ENCODE data around the gene MORN1.

The MORN1 gene

GRCh38 chr1:2419416-2419815 is 28.1 kb upstream of the MORN1 start:
- DNase-seq (ENCODE audit: low spot score): no peak

- no peak for DNase-seq (ENCODE audit: low spot score)
Observed at GRCh38 chr1:2418791-2419320, 27.5 kb upstream of the MORN1 start.

- DNase-seq (ENCODE audit: low spot score): no peak
Observed at GRCh38 chr1:2417833-2418225, 26.5 kb upstream of the MORN1 start.

GRCh38 chr1:2417083-2417832 is 25.9 kb upstream of the MORN1 start:
- DNase-seq (ENCODE audit: low spot score): no peak

GRCh38 chr1:2416403-2416802 is 25.0 kb upstream of the MORN1 start:
- no peak for DNase-seq (ENCODE audit: low spot score)

GRCh38 chr1:2415801-2416208 is 24.5 kb upstream of the MORN1 start:
- no peak for DNase-seq (ENCODE audit: low spot score)

- DNase-seq (ENCODE audit: low spot score): no peak
Observed at GRCh38 chr1:2415337-2415736, 24.0 kb upstream of the MORN1 start.

- DNase-seq (ENCODE audit: low spot score): peak; percentile 72
Observed at GRCh38 chr1:2414297-2414958, 23.1 kb upstream of the MORN1 start.

- no peak for DNase-seq (ENCODE audit: low spot score)
Observed at GRCh38 chr1:2413495-2414296, 22.3 kb upstream of the MORN1 start.

- DNase-seq (ENCODE audit: low spot score): no peak
Observed at GRCh38 chr1:2412773-2413494, 21.6 kb upstream of the MORN1 start.

- peak; percentile 98 for DNase-seq (ENCODE audit: low spot score)
Observed at GRCh38 chr1:2412395-2412772, 21.0 kb upstream of the MORN1 start, which contains the start of gene PEX10. TSS of gene PEX10 (minus strand) at chr1:2412564. CDS start at chr1:2412502, 62 bp downstream.

- no peak for DNase-seq (ENCODE audit: low spot score)
Observed at GRCh38 chr1:2411801-2412394, 20.5 kb upstream of the MORN1 start.

GRCh38 chr1:2409745-2410144 is 18.4 kb upstream of the MORN1 start:
- DNase-seq (ENCODE audit: low spot score): no peak

- no peak for DNase-seq (ENCODE audit: low spot score)
Observed at GRCh38 chr1:2408859-2409276, 17.5 kb upstream of the MORN1 start.

- no peak for DNase-seq (ENCODE audit: low spot score)
Observed at GRCh38 chr1:2408456-2408855, 17.1 kb upstream of the MORN1 start.

GRCh38 chr1:2407991-2408275 is 16.6 kb upstream of the MORN1 start:
- DNase-seq (ENCODE audit: low spot score): no peak

GRCh38 chr1:2407166-2407990 is 16.0 kb upstream of the MORN1 start:
- no peak for DNase-seq (ENCODE audit: low spot score)

GRCh38 chr1:2406451-2407041 is 15.2 kb upstream of the MORN1 start:
- no peak for DNase-seq (ENCODE audit: low spot score)

GRCh38 chr1:2405588-2406295 is 14.4 kb upstream of the MORN1 start:
- DNase-seq (ENCODE audit: low spot score): no peak

All from hematopoietic multipotent progenitor cell treated with erythropoietin and hydrocortisone succinate and interleukin-3 and kit ligand, for 15 days (in vitro differentiated cells).